DND-41 (cell line): ENCODE results near the gene ZNF740.

Experiments
- CTCF ChIP-seq: IDR thresholded peaks from 2 replicates; pipeline ENCODE4 v1.5.1; 2012; ENCODE audit warnings: borderline replicate concordance, low read length, moderate library complexity, mild to moderate bottlenecking; ENCODE audit not compliant: poor library complexity, severe bottlenecking; ENCODE audit errors: extremely low read depth
- EZH2 ChIP-seq: IDR thresholded peaks from 3 replicates; pipeline ENCODE4 v1.6.1; 2012; ENCODE audit warnings: borderline replicate concordance, low read depth, mild to moderate bottlenecking, moderate library complexity, low read length, inconsistent platforms; ENCODE audit not compliant: severe bottlenecking

- TF ChIP-seq EZH2 (no peak), CTCF (no peak)
Measured at GRCh38 chr12:53239643-53240258, 59.2 kb downstream of the ZNF740 start.
